ENCODE data around the gene ABCA2.

ABCA2 gene

DNA sequence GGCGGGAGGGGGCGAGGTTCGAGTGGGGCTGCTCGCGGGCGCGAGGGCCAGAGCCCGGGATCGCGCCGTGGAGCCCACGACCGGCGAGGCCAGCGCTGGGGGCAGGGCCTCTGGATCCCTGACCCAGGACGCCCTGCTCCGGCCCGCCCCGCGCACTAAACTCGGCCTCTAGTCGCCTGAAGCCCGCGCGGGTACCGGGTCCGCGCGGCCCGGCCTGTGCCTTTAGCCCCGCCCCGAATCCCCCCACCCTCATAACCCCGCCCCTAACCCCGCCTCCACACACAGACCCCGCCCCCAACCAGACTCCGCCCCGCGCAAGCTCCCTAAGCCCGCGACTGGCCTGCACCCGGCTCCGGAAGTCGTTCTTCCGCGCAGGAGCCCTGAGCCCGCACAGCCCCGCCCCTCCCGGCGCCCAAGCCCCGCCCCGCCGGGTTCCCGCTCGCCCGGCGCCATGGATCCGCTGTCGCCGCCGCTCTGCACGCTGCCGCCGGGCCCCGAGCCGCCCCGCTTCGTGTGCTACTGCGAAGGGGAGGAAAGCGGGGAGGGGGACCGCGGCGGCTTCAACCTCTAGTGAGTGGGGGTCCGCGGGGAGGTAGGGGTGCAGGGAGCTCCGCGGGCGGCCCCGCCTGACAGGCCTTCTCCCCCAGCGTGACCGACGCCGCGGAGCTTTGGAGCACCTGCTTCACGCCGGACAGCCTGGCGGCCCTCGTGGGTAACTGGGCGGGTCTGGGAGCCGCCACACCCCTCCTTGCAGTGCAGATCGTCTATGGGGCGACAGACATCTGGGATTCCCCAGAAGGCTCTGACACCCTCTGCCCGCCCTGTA, 35.8 kb downstream of the ABCA2 start, which contains the start of gene PAXX:
TSS of gene PAXX (plus strand) at position 430 of the 826 bp plus-strand sequence. CDS start at position 452, 22 bp downstream.
- H3K4me3 ChIP-seq (ENCODE audit: low read depth, low read length): peak within 1 kb of the TSS; percentile 92
- H3K79me2 ChIP-seq (ENCODE audit: control insufficient read depth, insufficient read depth, low read length, unreplicated experiment): peaks cover 11% of the 10 kb centered on the region
- H3K36me3 ChIP-seq (ENCODE audit: insufficient read depth, low read length): no peaks in the 10 kb centered on the region
- peak within 1 kb of the TSS; percentile 69; the same call in 1 of the 2 replicates for H3K27ac ChIP-seq (ENCODE audit: low read depth, low read length)
- peaks cover 26% of the 10 kb centered on the region for H3K4me1 ChIP-seq (ENCODE audit: control insufficient read depth, insufficient read depth, low read length, unreplicated experiment)
- no peaks in the 10 kb centered on the region for H3K27me3 ChIP-seq (ENCODE audit: insufficient read depth, low read length)
- H2AFZ ChIP-seq (ENCODE audit: low read length, unreplicated experiment): no peak within 1 kb of the TSS

DNA sequence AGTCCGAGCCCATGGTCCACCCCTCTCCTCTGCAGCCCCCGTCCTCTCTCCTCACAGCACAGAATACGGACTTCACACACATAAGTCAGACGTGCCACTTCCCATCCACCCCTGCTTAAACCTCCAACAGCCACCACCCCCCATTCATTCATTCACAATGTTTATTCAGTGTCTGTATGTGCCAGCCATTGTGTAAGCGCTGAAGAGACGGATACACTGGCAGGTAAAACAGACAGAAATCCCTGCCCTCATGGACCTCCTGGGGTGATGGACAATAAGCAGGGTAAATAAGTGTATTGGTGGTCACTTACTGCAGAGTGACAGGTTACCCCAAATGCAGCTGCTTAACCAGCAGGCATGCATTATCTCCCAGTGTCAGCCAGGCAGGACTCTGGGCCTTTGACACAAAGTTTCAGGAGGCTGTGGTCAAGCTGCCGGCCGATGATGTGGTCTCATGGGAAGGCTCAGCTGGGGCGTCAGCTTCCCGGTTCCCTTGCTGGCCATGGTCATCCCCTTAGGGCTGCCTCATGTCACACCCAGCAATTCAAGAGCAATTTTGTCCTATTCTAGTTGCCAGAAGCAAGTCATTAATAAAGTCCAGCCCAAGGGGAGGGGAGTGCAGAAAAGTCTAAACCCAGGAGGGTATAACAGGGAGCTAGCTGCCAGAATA, 37.7 kb downstream of the ABCA2 start:
- H3K4me1 ChIP-seq (ENCODE audit: control insufficient read depth, insufficient read depth, low read length, unreplicated experiment): peaks cover 12% of the 10 kb centered on the region
- H2AFZ ChIP-seq (ENCODE audit: low read length, unreplicated experiment): no peak overlapping the region
- peaks cover 8% of the 10 kb centered on the region for H3K27me3 ChIP-seq (ENCODE audit: insufficient read depth, low read length)
- H3K79me2 ChIP-seq (ENCODE audit: control insufficient read depth, insufficient read depth, low read length, unreplicated experiment): peaks cover 11% of the 10 kb centered on the region
- no peaks in the 10 kb centered on the region for H3K36me3 ChIP-seq (ENCODE audit: insufficient read depth, low read length)
- no peak overlapping the region for H3K4me3 ChIP-seq (ENCODE audit: low read depth, low read length)
- no peak overlapping the region for H3K27ac ChIP-seq (ENCODE audit: low read depth, low read length)

DNA sequence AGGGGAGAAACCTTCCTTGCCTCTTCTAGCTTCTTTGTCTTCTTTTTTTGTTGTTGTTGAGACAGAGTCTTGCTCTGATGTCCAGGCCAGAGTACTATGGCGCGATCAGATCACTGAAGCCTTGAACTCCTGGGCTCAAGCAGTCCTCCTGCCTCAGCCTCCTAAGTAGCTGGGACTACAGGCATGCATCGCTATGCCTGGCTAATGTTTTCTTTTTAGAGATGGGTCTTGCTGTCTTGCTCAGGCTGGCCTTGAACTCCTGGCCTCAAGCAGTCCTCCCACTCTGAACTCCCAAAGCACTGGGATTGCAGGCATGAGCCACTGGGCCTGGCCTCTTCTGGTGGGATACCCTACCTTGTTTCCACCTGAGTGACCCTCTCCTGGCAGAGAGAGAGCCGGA, 39.2 kb downstream of the ABCA2 start:
- H3K27ac ChIP-seq (ENCODE audit: low read depth, low read length): no peak overlapping the region

GRCh38 chr9:136985853-136986252, 42.2 kb downstream of the ABCA2 start:
- no peaks in the 10 kb centered on the region for H3K36me3 ChIP-seq (ENCODE audit: insufficient read depth, low read length)
- no peak overlapping the region for H3K27ac ChIP-seq (ENCODE audit: low read depth, low read length)
- H3K4me3 ChIP-seq (ENCODE audit: low read depth, low read length): no peak overlapping the region
- H3K27me3 ChIP-seq (ENCODE audit: insufficient read depth, low read length): peaks cover 27% of the 10 kb centered on the region
- H2AFZ ChIP-seq (ENCODE audit: low read length, unreplicated experiment): no peak overlapping the region
- no peaks in the 10 kb centered on the region for H3K4me1 ChIP-seq (ENCODE audit: control insufficient read depth, insufficient read depth, low read length, unreplicated experiment)
- H3K79me2 ChIP-seq (ENCODE audit: control insufficient read depth, insufficient read depth, low read length, unreplicated experiment): no peaks in the 10 kb centered on the region

More for the DNA sequence above, 39.2 kb downstream of the ABCA2 start:
- no peaks in the 10 kb centered on the region for H3K36me3 ChIP-seq (ENCODE audit: insufficient read depth, low read length)
- H3K4me3 ChIP-seq (ENCODE audit: low read depth, low read length): no peak overlapping the region
- no peak overlapping the region for H2AFZ ChIP-seq (ENCODE audit: low read length, unreplicated experiment)
- H3K79me2 ChIP-seq (ENCODE audit: control insufficient read depth, insufficient read depth, low read length, unreplicated experiment): peaks cover 11% of the 10 kb centered on the region
- H3K4me1 ChIP-seq (ENCODE audit: control insufficient read depth, insufficient read depth, low read length, unreplicated experiment): peaks cover 8% of the 10 kb centered on the region
- peaks cover 22% of the 10 kb centered on the region for H3K27me3 ChIP-seq (ENCODE audit: insufficient read depth, low read length)

- H3K27ac ChIP-seq (ENCODE audit: low read depth, low read length): no peak overlapping the region
- H3K27me3 ChIP-seq (ENCODE audit: insufficient read depth, low read length): peaks cover 27% of the 10 kb centered on the region
- no peak overlapping the region for H2AFZ ChIP-seq (ENCODE audit: low read length, unreplicated experiment)
Observed at GRCh38 chr9:136985027-136985602, 42.9 kb downstream of the ABCA2 start.

DNA sequence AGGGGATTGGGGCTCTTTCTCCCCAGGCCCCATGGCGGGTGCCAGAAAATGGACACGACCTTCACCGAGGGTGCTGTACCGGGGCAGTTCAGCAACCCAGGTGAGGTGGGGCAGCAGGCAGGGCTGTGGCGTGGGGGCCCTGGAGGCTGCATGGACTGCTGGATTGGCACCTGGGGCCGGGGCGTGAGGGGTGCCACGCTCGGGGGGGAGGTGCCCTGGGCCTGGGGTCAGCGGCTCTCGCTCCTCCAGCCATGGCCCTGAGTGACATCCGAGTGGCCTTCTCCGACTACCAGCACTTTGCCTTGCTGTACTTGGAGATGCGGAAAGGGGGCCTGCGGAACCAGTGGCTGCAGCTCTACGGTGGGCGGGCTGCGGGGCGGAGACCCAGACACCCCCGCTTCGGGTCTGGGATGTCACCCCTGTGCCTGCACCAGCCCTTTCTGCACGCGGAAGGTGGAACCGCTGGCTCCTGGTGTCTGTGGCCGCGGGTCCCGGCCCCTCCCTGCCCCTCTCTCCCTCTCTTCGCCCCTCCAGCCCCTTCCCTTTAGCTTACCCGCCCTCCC, 43.5 kb downstream of the ABCA2 start:
- H3K4me3 ChIP-seq (ENCODE audit: low read depth, low read length): no peak overlapping the region
- H3K27me3 ChIP-seq (ENCODE audit: insufficient read depth, low read length): peaks cover 27% of the 10 kb centered on the region
- no peak overlapping the region for H2AFZ ChIP-seq (ENCODE audit: low read length, unreplicated experiment)
- H3K27ac ChIP-seq (ENCODE audit: low read depth, low read length): no peak overlapping the region
- no peaks in the 10 kb centered on the region for H3K36me3 ChIP-seq (ENCODE audit: insufficient read depth, low read length)
- H3K79me2 ChIP-seq (ENCODE audit: control insufficient read depth, insufficient read depth, low read length, unreplicated experiment): no peaks in the 10 kb centered on the region
- no peaks in the 10 kb centered on the region for H3K4me1 ChIP-seq (ENCODE audit: control insufficient read depth, insufficient read depth, low read length, unreplicated experiment)

More at GRCh38 chr9:136985027-136985602, 42.9 kb downstream of the ABCA2 start:
- no peaks in the 10 kb centered on the region for H3K79me2 ChIP-seq (ENCODE audit: control insufficient read depth, insufficient read depth, low read length, unreplicated experiment)
- H3K4me1 ChIP-seq (ENCODE audit: control insufficient read depth, insufficient read depth, low read length, unreplicated experiment): no peaks in the 10 kb centered on the region
- no peak overlapping the region for H3K4me3 ChIP-seq (ENCODE audit: low read depth, low read length)
- H3K36me3 ChIP-seq (ENCODE audit: insufficient read depth, low read length): no peaks in the 10 kb centered on the region

DNA sequence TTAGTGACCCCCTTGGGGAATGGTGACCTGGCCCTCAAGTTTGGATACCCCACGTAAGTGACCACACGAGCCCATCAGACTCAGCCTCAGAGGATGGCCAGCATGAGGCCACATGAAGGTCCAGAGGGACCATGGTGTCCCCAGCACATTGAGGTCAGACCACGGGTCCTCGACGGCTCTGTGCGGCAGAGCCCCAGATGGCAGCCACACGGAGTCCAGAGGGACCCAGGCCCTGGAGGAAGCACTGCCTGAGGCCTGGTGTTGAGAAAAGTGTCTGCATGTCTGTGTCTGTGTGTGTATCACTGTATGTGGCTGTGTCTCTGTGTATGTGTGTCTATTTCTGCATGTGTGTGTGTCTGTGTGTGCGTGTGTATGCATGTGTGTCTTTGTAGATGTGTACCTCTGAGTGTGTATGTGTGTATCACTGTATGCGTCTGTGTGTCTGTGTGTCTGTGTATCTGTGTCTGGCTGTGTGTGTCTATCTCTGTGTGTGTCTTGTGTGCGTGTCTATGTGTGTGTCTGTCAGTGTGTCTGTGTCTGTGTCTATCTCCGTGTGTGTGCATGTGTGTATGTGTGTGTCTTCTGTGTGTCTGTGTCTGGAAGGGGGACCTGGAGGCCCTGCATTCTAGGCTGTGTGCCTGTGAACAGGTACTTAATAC, 44.3 kb downstream of the ABCA2 start:
- no peaks in the 10 kb centered on the region for H3K36me3 ChIP-seq (ENCODE audit: insufficient read depth, low read length)
- peaks cover 27% of the 10 kb centered on the region for H3K27me3 ChIP-seq (ENCODE audit: insufficient read depth, low read length)
- H2AFZ ChIP-seq (ENCODE audit: low read length, unreplicated experiment): no peak overlapping the region

GRCh38 chr9:136983167-136983566, 44.9 kb downstream of the ABCA2 start:
- no peaks in the 10 kb centered on the region for H3K4me1 ChIP-seq (ENCODE audit: control insufficient read depth, insufficient read depth, low read length, unreplicated experiment)
- peaks cover 27% of the 10 kb centered on the region for H3K27me3 ChIP-seq (ENCODE audit: insufficient read depth, low read length)
- H3K27ac ChIP-seq (ENCODE audit: low read depth, low read length): no peak overlapping the region
- H3K4me3 ChIP-seq (ENCODE audit: low read depth, low read length): no peak overlapping the region
- H3K79me2 ChIP-seq (ENCODE audit: control insufficient read depth, insufficient read depth, low read length, unreplicated experiment): no peaks in the 10 kb centered on the region
- H3K36me3 ChIP-seq (ENCODE audit: insufficient read depth, low read length): no peaks in the 10 kb centered on the region
- H2AFZ ChIP-seq (ENCODE audit: low read length, unreplicated experiment): no peak overlapping the region

More for the DNA sequence above, 44.3 kb downstream of the ABCA2 start:
- Histone ChIP-seq H3K27ac (ENCODE audit: low read depth, low read length) (no peak overlapping the region), H3K4me3 (ENCODE audit: low read depth, low read length) (no peak overlapping the region), H3K79me2 (ENCODE audit: control insufficient read depth, insufficient read depth, low read length, unreplicated experiment) (no peaks in the 10 kb centered on the region), H3K4me1 (ENCODE audit: control insufficient read depth, insufficient read depth, low read length, unreplicated experiment) (no peaks in the 10 kb centered on the region)

DNA sequence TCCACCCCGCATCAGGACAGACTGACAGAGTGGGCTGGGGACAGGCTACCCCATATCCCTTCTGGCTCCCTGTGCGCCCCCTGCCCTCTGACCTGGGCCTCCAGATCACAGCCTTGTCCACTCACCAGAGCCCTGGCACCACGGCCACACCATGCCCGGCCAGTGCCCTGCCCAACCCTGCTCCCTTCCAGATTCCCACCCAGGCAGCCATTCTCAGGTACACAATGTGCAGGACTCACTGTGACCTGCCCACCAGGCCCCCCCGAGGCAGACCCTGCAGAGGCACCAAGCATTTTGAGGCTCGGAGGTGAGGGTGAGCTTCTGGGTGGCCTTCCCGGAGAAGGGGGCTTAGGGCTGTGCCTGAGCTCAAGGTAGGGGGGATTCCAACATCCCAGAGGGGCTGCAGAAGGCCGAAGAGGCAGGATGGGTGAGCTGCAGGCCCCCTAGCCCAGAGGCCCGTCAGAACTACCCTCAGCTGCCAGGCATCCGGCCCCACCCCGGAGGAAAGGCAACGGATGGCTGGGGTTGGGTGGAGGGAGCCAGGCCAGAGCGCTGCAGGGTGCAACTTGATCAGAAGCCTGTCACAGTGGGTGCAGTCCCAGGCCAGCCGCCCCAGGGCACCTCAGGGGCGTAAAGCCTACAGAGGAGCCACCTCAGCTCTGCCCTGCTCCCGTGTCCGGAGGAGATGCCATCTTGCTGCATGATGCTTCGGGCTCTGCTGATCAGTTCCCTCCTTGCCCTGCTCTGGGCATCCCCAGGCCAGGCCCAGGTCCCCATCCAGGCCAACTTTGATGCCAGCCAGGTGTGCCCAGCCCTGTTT, 45.6 kb downstream of the ABCA2 start, which contains the start of gene LCNL1:
TSS of gene LCNL1 (plus strand) at position 762 of the 820 bp plus-strand sequence. CDS start 594 bp downstream, outside the sequence.
- H3K79me2 ChIP-seq (ENCODE audit: control insufficient read depth, insufficient read depth, low read length, unreplicated experiment): no peaks in the 10 kb centered on the region
- H3K27me3 ChIP-seq (ENCODE audit: insufficient read depth, low read length): peaks cover 27% of the 10 kb centered on the region
- H3K36me3 ChIP-seq (ENCODE audit: insufficient read depth, low read length): no peaks in the 10 kb centered on the region
- H3K27ac ChIP-seq (ENCODE audit: low read depth, low read length): no peak within 1 kb of the TSS
- H2AFZ ChIP-seq (ENCODE audit: low read length, unreplicated experiment): no peak within 1 kb of the TSS
- H3K4me1 ChIP-seq (ENCODE audit: control insufficient read depth, insufficient read depth, low read length, unreplicated experiment): no peaks in the 10 kb centered on the region
- H3K4me3 ChIP-seq (ENCODE audit: low read depth, low read length): no peak within 1 kb of the TSS
